ENCODE data around the gene PRPF19. TPM values are rescaled to one million over a fixed set of nuclear protein-coding genes. Genes with fewer than 3 reads are reported as not detected.

PRPF19 gene
- total and polyA plus RNA-seq, 9 of the 15 experiments (the other 6 are each of a cell fraction or from before 2014, with no cell fraction given) = 9.4 to 212 (median 73.2) TPM

DNA sequence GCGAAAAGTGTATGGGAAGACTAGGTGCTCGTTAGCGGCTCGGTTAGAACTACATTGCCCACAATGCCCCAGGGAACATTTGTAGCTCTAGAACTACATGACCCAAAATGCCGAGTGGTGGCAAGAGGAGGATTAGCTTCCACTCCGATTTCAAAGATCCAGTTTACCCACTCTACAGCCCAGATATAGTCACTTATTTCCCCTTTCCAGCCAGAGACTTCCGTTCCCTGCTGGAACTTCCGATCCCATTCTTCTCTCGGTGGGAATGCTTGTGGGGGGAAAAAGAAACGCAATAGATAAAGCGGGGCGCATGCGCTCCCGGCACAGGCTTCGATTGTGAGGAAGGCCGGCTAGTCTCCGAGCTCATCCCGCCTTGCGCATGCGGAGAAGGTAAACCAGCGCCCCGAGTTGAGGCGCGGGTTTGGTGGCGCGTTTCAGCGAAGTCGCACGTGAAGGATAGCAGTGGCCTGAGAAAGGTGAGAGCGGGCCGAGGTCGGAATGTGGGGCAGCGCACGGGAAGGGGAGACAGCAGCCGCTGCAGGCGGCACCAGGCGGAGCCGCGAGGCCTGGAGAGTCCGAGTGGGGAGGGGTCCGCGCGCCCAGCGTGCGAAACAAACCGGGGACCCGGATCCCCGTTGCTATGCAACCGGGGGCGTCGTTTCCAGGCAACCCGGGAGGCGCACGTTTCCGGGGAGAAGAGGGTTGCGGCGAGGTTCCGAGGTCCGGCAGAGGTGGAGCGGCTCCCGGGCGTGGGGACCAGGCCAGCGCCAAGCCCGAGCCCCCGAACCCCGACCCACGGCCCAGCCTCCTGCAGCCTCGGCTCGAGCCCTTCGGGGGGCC lies 7.6 kb upstream of the PRPF19 start, which contains the start of gene TMEM109 (continued):
- TF ChIP-seq ZBTB40 (IDR thresholded peaks at IDR 0.05) (peak; percentile 58; the same call in 1 of the 2 replicates), ZBTB40 (CRISPR knock-in tag; IDR thresholded peaks at IDR 0.05) (no peak), ZHX1 (conservative IDR thresholded peaks at IDR 0.05; ENCODE audit: low read length) (no peak), ZNF253 (CRISPR knock-in tag; conservative IDR thresholded peaks at IDR 0.05) (no peak), GTF3C2 (IDR thresholded peaks at IDR 0.05; ENCODE audit: borderline replicate concordance, extremely low read depth, insufficient read length) (no peak), TBP (optimal IDR thresholded peaks at IDR 0.05; ENCODE audit: low read depth, low read length) (peak; percentile 72), PCBP1 (IDR thresholded peaks at IDR 0.05; ENCODE audit: low read depth, low read length, poor library complexity, severe bottlenecking) (peak; percentile 85), ZNF551 (CRISPR knock-in tag; IDR thresholded peaks at IDR 0.05) (no peak), ZNF699 (CRISPR knock-in tag; IDR thresholded peaks at IDR 0.05; ENCODE audit: insufficient replicate concordance) (no peak), TOE1 (IDR thresholded peaks at IDR 0.05; ENCODE audit: borderline replicate concordance) (no peak), TOE1 (CRISPR knock-in tag; IDR thresholded peaks at IDR 0.05; ENCODE audit: borderline replicate concordance, low read depth) (0 out of 2 replicates have a peak, but pooled peaks have one; percentile 31)
